ENCODE results near the gene OR2H1.
"Not testable (repeated sequence)": the region's sequence is repeated elsewhere in the genome, so short reads cannot be mapped to it uniquely, and the experiment has no call there.

Gene OR2H1

DNA sequence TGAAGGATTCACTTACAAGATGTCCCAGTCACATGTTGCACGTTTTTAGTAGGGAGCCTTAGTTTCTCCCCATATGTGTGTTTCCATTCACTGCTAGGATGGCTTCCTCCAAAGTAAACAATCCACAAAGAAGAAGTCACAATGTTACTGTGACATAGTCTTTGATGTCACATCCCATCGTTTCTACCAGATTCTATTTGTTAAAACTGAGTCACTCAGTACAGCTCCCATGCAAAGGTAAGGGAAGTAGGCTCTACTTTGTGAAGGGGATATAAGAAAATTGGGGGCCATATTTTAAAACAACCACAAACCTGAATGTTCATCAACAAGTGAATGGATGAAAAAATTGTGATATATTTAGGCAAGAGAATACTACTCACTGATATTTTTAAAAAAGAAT lies at the start of gene OR2H1, which contains the start of gene OR11A1:
Gene OR2H1, plus strand, starts transcription at position 185 of the 400 bp plus-strand sequence. CDS start 4,615 bp downstream, outside the sequence.
Gene OR11A1, minus strand, starts transcription at position 101 of the 400 bp plus-strand sequence. CDS start 29,430 bp downstream, outside the sequence.
- DNase-seq, result no peak

DNA sequence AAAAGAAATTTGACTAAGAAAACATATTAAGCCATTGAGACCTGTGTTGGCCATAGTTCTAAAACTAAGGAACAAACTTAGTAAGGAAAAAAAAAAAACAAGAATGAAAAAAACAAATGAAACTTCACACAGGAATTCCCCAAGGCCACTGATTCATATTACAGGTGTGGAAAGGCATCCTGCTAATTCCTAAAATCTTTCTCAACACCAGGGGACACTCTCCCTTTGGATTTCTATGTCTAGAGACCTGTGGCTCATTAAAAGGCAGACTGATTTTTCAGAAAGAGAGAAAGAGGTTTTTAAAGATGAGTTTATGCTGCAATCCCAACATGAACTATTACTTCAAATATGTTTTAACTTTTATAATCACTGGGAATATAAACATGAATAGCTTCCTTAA lies 42.4 kb upstream of the OR2H1 start, which contains the start of gene OR12D1:
Gene OR12D1, plus strand, starts transcription at position 341 of the 400 bp plus-strand sequence.
- no peak for DNase-seq

DNA sequence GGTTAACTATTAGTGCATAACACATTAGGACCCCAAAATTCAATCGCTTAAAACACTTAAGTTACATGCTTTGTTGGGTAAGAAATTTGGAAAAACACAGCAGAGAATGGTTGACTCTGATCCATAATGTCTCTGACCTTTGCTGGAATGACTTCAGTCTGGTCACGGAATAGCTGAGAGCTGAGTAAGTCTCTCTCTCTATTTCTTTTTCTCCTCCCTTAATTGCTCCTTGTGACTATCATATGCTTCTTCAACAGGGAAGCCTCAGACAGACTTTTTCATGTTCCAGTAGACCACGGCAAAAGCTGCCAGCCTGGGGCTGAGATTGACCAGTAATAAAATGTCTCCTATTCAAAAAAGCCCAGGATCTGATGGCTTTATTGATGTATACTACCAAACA lies 37.4 kb upstream of the OR2H1 start:
- no peak for DNase-seq

DNA sequence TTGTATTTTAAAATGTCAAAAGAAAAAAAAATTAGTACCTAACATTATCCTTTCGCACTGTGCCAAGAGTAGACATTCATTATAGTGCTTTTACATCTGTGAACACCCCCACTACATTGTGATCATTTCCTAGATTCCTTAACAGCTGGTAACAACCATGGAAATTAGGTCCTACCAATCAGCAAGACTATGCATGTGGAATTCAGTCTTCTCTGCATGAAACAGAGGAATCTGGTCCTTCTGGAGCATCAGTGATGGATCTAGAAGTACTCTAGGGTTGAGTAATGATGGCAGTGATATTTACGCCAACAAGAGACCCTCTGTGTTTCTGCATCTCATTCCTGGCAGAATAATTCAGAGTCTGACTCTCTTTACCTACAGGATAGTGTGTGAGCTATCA lies 32.8 kb upstream of the OR2H1 start:
- no peak for DNase-seq

DNA sequence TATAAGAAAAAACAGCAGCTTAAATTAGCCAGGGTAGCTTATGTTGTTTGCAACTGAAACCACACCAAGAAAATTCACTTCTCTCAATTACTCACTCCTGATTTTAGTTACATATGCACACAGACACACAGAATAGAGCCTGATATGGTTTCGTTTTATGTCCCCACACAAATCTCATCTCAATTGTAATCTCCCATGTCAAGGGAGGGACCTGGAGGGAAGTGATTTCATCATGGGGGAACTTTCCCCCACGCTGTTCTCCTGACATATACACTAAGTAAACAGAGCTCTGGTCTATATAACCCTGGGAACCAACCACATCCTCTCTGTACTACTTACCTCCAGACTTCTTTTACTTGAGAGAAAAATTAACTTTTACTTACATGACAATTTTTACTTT lies 32.4 kb upstream of the OR2H1 start:
- DNase-seq, result no peak

DNA sequence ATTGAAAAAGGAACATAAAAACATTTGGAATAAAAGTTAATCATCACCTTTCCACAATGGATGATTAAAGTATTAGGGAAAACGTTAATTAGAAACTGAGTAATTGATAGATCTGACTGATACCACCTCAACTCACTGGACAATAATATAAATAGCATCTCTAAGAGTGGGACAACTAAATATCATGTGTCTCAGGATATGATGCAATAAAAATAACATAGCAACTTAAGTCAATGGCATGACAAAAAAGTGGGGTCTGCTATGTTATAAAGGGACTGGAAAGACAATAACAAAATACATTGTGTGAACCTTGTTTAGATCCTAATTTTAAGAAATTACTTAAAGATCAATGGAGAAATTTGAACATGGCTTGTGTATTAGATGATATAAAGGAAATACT lies 31.9 kb upstream of the OR2H1 start:
- no peak for DNase-seq

DNA sequence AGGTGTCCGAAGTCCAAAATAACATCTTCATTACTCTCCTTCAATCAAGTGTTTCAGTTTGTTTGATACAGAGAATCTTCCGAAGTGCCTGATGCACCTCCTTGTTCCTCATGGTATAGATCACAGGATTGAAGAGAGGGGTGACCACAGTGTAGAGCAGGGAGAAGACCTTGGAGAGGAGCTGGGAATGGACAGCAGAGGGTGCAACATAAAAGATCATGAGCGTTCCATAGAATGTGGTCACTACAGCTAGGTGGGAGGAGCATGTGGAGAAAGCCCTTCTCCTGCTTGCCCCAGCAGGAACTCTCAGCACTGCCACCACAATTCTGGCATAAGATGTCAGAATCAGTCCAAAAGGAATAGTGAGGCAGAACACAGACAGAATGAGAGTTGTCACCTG lies 30.3 kb upstream of the OR2H1 start:
- no peak for DNase-seq

DNA sequence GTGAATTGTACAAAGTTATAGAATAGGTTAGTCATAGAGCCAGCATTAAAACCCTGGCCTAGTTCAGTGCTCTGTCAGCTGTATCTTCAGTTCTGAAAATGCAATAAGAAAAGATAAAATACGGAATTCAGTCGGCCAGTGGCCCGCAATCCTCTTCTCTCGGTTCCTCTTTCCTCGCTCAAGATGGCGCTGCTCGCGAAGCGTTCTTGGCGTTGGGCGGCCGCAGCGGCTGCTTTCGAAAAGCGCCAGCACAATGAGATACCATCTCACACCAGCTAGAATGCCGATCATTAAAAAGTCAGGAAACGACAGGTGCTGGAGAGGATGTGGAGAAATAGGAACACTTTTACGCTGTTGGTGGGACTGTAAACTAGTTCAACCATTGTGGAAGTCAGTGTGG lies 20.2 kb upstream of the OR2H1 start:
- DNase-seq, result not testable (repeated sequence)

DNA sequence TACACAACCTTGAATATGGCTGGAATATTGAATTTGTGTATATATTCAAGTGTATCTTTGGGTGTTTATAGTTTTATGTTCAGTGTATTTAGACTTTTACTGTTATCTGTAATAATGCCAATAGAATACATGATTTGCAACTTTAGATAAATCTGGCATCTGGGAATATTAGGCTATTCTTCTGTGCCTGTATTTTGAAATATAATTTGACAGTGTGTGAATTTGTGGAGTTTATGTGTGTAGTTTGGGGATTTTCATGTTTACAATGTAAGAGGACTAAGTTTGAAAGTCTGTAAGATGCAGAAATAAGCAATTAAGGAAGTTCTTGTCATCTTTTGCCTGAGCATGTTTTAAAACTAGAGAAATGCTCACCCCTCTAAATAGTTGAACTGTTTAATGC lies 17.9 kb upstream of the OR2H1 start, which contains the start of gene OR10C1:
Gene OR10C1, plus strand, starts transcription at position 301 of the 400 bp plus-strand sequence. CDS start 710 bp downstream, outside the sequence.
- no peak for DNase-seq

DNA sequence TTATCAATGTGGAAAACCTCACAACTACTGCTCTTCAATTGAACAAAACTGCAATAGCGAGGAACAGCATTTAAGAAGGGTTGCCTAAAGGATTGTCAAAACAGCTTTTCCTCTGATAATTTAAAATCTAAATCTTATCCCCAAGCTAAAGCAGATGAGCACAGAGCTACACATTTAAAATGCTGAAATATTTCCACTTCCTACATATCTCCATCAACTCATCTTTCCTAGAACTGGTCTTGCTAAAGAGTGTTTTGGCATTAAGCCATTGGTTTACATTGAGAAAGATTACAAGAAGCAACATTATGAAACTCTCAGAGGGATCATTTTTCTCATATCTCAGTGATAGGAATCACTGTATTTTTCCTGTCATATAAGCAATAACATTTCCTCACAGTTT lies 14.2 kb upstream of the OR2H1 start:
- DNase-seq, result no peak

DNA sequence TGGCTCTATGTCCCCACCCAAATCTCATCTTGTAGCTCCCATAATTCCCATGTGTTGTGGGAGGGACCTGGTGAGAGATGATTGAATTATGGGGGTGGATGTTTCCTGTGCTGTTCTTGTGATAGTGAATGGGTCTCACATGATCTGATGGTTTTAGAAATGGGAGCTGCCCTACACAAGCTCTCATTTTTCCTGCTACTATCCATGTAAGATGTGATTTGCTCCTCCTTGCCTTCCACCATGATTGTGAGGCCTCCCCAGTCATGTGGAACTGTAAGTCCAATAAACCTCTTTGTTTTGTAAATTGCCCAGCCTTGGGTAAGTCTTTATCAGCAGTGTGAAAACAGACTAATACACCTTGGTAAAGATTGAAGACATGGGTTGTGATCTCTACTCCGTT lies 12.9 kb upstream of the OR2H1 start:
- not testable (repeated sequence) for DNase-seq

DNA sequence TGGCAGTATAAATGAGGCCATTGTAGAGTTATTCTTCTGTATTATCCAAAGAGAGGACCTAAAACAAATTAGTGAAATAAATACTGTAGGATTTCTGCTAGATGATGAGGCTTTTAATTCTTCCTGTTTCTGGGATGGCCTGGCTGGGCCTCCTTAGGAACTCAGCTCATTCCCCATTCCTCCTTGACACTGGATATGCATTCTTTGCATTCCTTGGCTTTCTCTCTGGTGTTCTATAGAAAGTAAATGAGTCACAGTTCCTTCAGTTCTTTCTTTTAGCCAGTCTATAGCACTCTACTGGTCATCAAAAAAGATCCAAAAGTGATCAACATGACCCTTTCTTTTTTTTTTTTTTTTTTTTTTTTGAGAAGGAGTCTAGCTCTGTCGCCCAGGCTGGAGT lies 9.3 kb upstream of the OR2H1 start:
- no peak for DNase-seq

DNA sequence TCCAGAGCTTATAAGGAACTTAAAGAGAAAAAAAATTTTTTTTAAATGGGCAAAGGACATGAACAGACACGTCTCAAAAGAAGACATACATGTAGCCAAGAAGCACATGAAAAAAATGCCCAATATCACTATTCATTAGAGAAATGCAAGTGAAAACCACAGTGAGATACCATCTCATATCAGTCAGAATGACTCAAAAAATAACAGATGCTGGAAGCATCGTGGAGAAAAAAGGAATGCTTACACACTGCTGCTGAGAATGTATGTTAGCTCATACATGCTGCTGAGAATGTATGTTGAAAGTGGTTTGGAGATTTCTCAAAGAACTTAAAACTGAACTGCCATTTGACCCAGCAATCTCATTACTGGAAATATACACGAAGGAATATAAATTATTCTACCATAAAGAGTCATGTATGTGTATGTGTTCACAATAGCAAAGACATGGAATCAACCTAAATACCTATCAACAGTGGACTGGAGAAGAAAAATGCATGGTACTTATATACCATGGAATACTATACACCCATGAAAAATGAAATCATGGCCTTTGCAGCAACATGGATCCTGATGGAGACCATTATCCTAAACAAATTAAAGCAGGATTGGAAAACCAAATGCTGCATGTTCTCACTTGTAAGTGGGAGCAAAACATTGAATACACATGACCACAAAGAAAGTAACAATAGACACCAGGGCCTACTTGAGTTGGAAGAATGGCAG lies 5.3 kb upstream of the OR2H1 start:
- DNase-seq, result no peak

DNA sequence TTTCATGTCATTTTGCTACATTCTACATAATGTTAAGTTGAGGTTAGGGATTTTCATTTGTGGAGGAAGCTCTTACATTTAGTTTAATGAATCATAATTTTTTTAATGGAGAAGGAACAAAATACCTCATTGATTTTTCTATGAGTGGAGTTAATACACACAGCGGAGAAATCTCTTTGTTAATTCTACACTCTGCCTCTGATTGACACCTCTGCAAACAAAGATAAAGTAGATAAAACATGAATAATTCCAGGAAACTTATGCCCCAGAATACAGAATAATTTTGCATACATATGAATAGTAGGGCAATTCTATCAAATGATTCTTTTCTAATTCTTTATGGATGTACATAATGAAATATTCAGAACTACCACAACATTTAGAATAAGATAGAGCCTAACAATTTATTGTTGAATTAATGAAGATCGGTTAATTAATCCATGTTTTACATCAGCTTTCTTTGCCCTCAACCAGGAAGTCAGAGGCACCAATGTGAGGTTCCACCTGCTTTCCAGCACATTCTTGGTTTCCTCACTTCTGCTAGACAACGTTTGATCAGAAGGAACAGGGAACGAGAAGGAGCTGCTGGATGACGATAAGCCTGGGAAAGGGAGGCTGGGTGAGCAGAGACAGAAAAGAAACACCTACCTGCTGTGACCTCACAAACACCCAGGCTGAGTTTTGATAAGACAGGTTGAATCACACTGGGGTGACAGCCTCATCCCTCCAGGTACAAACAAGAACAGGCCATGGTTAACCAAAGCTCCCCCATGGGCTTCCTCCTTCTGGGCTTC lies 4.3 kb downstream of the OR2H1 start:
- no peak for DNase-seq

DNA sequence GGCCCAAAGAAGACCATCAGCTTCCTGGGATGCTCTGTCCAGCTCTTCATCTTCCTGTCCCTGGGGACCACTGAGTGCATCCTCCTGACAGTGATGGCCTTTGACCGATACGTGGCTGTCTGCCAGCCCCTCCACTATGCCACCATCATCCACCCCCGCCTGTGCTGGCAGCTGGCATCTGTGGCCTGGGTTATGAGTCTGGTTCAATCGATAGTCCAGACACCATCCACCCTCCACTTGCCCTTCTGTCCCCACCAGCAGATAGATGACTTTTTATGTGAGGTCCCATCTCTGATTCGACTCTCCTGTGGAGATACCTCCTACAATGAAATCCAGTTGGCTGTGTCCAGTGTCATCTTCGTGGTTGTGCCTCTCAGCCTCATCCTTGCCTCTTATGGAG lies 5.1 kb downstream of the OR2H1 start:
- no peak for DNase-seq

DNA sequence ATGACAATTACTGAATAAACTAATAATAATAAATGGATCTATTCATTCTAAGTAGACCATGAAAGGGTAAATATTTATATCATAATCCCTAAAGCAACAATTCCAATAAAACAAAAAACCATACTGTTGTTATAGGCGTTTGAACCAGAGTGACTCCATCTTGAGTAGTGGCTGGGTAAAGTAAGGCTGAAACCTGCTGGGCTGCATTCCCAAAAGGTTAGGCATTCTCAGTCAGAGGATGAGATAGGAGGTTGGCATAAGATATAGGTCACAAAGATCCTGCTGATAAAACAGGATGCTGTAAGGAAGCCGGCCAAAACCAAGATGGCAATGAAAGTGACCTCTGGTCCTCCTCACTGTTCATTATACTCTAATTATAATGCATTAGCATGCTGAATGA lies 8.3 kb downstream of the OR2H1 start:
- DNase-seq, result no peak

DNA sequence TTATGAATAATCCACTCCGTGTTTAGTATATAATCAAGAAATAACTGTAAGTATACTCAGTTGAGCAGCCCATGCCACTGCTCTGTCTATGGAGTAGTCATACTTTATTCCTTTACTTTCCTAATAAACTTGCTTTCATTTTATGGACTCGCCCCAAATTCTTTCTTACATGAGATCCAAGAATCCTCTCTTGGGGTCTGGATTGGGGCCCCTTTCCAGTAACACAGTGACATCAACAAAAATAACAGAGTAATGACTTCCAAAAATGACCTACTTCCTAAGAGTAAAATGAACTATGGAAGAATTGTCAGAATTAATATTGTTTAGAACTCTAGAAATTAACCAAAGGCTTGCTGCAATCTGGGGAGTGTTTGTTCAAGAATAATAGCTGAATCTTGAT lies 8.8 kb downstream of the OR2H1 start:
- DNase-seq, result no peak

DNA sequence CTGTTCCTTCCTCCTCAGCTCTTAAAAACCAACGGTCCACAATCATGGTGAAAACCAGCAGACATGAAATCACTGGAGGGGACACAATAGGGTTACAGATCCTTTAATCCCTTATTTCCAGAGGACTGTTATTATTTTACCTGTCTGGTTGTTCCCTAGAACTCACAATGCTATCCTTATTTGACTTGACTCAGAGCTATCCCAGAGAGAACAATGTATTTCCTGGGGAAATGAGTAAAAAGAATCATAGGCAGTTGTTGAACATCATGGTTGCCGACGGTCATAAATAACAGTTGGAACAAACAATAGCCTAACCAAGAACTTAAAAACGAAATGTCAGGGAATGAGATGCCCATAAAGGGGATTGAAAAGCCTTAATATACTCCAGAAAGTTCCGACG lies 9.3 kb downstream of the OR2H1 start:
- DNase-seq, result no peak

DNA sequence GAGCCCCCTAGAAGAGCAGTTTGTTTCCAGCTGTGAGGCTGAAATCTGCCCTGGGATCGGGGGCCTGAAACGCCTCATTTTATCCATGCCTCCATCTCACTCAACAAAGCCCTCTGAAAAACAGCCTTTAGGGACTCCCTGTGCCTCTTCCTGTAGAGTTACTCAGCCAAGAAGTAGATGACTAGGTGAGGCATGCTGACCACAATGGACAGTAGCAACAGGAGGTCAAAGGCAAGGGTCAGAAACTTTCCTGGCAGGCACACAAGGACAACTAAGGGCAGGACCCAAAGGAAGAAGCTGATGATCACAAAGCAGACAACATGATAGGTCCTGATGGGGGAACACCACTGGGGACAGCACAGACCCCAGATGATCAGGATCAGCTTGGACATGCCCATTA lies 18.0 kb downstream of the OR2H1 start:
- DNase-seq, result no peak

DNA sequence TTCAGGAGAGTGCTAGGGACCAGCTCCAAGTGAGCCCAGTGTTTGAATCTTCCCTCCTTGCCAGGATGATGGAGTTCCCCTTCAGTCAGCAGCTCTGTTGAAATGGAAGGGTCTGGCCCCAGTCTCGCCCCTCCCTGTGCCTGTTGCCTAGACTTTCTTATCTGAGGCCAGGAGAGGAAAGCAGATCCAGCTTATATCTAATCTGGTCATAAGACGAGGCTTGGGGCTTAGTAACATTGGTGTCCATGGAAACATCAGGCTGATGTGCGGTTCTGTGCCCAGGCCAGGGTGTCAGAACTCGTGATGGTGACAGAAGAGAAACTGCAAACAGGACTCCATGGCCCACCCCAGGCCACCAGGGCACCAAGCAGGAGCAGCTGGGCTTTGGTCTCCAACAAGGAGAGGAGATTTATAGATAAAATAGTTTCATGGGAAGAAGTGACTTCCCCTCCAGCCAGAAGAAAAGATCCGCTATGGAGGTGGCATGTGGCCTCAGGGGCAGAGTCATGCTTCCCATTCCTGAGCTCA lies 21.0 kb downstream of the OR2H1 start:
- no peak for DNase-seq

DNA sequence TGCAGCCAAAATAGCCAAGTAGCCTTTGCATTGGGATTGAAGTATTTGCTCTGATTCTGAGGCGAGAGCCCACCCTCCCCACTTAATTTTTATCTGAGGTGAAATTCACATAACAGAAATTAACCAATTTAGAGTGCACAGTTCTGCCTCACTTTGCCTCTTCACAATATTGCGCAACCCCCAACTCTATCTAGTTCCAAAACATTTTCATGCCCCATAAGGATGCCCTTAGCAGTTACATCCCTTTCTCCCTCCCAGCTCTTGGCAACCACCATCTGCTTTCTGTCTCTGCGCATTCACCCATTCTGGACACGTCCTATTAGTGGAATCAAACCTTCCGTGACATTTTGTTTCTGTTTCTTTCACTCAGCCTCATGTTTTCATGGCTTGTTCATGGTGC lies 21.8 kb downstream of the OR2H1 start:
- DNase-seq, result no peak

DNA sequence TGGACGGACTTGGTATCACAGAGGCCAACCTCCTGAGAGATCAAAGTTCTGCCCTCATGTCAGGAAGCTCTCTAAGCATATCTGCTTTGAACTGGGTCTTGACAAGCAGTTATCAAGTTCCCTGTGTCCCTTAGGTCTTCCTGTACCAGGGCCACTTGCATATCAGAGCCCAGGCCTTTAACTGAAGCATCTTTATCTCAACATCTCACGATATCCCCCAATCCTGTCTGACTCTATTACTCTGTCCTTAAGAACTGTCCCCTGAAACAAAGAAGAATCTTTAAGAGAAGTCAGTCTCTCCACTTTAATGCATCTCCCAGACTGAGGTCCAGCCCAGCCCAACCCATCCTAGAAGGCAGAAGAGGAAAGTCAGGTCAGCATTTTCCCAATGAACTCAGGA lies 22.6 kb downstream of the OR2H1 start:
- DNase-seq, result no peak

DNA sequence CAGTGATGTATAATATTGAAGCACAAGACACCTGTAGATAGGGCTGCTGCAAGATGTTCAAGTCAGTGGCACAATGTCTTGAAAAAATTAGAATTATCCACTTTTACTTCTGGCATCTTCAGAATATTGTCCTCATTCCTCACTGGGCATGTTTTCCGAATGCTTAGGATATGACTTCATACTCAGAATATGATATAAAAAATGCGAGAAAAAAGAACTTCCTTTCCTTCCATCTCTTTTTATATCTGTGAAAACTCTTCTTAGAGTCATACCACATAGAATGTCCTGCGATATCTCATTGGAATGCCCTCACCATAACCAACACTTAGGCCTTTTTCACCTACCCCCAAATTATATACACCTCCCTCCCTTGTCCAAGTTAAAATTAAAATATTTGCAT lies 26.2 kb downstream of the OR2H1 start:
- no peak for DNase-seq

DNA sequence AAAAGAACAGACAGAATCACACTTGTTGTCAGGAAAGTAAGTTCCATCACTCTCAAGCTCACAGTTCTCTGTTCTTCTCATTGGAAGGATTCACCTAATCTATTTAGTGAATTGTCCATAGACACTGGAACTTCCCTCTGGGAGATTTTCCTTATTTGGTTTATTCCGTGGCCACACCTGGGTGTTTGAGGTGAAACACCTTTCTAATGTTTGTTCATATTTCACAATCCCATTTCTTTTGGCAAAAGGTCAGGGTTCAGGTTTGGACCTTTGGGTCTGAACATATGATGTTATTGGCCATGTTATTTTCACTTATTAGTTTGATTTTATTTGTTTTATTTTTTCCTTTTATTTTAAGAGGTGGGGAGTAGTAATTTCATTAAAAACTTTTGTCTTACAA lies 26.8 kb downstream of the OR2H1 start:
- no peak for DNase-seq
